HFFc6 (cell line): ENCODE results near the gene PRKG2. TPM values are rescaled to one million over a fixed set of nuclear protein-coding genes. Genes with fewer than 3 reads are reported as not detected.

ENCODE experiments used
- DNase-seq: peaks from one replicate; pipeline ENCODE4 v3.0.0-alpha.2; 2018
- H3K27ac Mint-ChIP-seq: 2 replicates; pipeline ENCODE4 v1.8.0; 2020; ENCODE audit warnings: mild to moderate bottlenecking, mixed read lengths
- H3K27me3 Mint-ChIP-seq: 2 replicates; pipeline ENCODE4 v1.8.0; 2021; ENCODE audit warnings: mild to moderate bottlenecking, moderate library complexity, mixed read lengths; ENCODE audit not compliant: insufficient read depth
- H3K36me3 Mint-ChIP-seq: 2 replicates; pipeline ENCODE4 v1.8.0; 2021; ENCODE audit warnings: low read depth, mixed read lengths
- H3K4me1 Mint-ChIP-seq: 2 replicates; pipeline ENCODE4 v1.8.0; 2020; ENCODE audit warnings: low read depth, mixed read lengths
- H3K4me3 Mint-ChIP-seq: 2 replicates; pipeline ENCODE4 v1.8.0; 2020; ENCODE audit warnings: mild to moderate bottlenecking, moderate library complexity, mixed read lengths
- H3K9me3 Mint-ChIP-seq: 2 replicates; pipeline ENCODE4 v1.8.0; 2020; ENCODE audit warnings: mild to moderate bottlenecking, mixed read lengths
- total RNA-seq, 6 experiments: library from RNA; stranded (reverse); fragmentation: NEBNext Ultra II Directional; extraction: Animal tissue kit (Norgen Biotek cat#: 25700); gene quantifications; 2 replicates in 1 of 6; 3 replicates in 5 of 6; pipeline ENCODE4 v1.2.3, GENCODE V29; 2021
- TF ChIP-seq, protein P1 (sequence below): fragments of 200-600 bp; sonication (generic); IDR thresholded peaks from 2 replicates; pipeline ENCODE4 v1.5.0; 2021; ENCODE audit warnings: antibody characterized with exemption, mild to moderate bottlenecking

Gene PRKG2
- total RNA-seq, 6 experiments from 2014 or later, result not detected

DNA sequence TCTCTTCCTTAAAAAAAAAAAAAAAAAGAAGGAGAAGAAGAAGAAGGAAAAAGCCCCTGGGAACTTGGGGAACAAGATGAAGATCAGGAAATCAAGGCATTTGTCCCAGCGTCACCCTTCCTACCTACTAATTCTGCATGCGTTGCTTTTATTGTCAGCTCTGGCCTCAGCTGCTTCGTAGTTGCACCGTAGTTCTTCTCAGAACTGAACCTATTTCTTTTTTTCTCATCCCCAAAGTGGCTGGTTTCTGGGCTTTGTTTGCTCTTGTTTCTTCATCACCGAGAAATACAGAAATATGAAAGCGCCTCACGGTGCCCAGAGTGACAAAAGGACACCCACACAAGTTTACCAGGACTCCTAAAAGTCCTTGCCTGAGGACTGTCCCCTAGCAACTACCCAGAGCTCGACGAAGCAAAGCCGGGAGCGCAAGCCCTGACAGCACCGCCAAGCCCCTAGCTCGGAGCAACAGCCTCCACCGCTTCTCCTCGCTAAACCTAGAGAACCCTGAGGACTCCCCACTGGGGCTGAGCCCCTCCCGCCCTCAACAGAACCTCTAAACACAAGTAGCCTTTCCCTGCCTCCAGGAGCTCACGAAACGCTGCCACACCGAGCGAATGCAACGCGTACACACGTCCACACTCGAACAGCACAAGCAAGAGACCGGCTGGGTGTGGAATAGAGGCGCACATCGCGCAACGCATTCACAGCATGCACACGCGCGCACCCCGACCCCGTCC is 710 bp downstream of the PRKG2 start:
- Mint-ChIP-seq H3K4me3 (no peak overlapping the region), H3K9me3 (peaks cover 6% of the 10 kb centered on the region), H3K27me3 (peaks cover 10% of the 10 kb centered on the region; the same call in 1 of the 2 replicates), H3K4me1 (no peaks in the 10 kb centered on the region), H3K36me3 (no peaks in the 10 kb centered on the region), H3K27ac (no peak overlapping the region)
- no peak for DNase-seq
- TF ChIP-seq, protein P1, sequence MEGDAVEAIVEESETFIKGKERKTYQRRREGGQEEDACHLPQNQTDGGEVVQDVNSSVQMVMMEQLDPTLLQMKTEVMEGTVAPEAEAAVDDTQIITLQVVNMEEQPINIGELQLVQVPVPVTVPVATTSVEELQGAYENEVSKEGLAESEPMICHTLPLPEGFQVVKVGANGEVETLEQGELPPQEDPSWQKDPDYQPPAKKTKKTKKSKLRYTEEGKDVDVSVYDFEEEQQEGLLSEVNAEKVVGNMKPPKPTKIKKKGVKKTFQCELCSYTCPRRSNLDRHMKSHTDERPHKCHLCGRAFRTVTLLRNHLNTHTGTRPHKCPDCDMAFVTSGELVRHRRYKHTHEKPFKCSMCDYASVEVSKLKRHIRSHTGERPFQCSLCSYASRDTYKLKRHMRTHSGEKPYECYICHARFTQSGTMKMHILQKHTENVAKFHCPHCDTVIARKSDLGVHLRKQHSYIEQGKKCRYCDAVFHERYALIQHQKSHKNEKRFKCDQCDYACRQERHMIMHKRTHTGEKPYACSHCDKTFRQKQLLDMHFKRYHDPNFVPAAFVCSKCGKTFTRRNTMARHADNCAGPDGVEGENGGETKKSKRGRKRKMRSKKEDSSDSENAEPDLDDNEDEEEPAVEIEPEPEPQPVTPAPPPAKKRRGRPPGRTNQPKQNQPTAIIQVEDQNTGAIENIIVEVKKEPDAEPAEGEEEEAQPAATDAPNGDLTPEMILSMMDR, result no peak

DNA sequence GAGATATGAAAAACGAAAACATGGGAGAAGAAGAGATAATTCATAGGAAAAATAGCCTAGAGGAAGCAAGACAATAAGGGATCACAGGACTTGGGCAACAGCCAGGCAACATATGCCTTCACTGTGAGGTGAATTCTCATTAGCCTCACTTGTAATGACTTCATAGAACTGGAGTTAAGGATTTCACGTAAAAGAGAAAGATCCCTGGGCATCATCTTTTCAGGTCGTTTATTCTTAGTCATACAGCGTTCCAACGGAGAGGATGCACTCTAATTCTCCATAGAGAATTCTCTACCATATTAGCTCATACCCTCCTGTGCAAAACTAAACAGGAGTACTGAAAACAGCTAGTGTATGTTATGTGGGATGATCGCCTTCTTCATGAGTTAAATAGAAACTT is 1.4 kb downstream of the PRKG2 start:
- TF ChIP-seq, protein P1, result no peak
- DNase-seq, result no peak
- H3K4me1 Mint-ChIP-seq, result no peaks in the 10 kb centered on the region
- no peak overlapping the region for H3K4me3 Mint-ChIP-seq
- H3K9me3 Mint-ChIP-seq, result no peaks in the 10 kb centered on the region; the same call in 1 of the 2 replicates
- H3K27ac Mint-ChIP-seq, result no peak overlapping the region
- no peaks in the 10 kb centered on the region for H3K36me3 Mint-ChIP-seq
- peaks cover 10% of the 10 kb centered on the region; the same call in 1 of the 2 replicates for H3K27me3 Mint-ChIP-seq

DNA sequence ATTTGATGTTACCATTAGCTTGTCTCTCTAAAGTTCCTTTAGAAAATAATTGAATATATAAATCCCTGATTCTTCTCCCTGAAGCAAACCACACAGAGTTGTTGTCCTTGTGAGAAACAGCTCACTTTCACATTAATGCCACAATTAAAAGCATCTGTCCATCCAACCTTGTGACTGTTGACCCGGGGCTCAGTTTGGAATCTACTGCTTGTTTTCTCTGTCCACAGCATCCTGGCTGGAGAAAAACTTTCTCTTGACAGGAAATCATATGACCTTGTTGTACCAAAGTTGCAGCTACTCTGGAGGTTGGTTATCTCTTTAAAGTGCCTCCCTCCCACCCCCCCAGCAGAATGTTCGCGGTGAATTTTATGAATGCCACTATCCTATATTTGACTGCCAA is 3.1 kb downstream of the PRKG2 start:
- TF ChIP-seq, protein P1, result no peak
- Mint-ChIP-seq H3K9me3 (no peaks in the 10 kb centered on the region; the same call in 1 of the 2 replicates), H3K27me3 (peaks cover 10% of the 10 kb centered on the region; the same call in 1 of the 2 replicates), H3K27ac (no peak overlapping the region), H3K4me3 (no peak overlapping the region), H3K4me1 (no peaks in the 10 kb centered on the region), H3K36me3 (no peaks in the 10 kb centered on the region)
- no peak for DNase-seq

DNA sequence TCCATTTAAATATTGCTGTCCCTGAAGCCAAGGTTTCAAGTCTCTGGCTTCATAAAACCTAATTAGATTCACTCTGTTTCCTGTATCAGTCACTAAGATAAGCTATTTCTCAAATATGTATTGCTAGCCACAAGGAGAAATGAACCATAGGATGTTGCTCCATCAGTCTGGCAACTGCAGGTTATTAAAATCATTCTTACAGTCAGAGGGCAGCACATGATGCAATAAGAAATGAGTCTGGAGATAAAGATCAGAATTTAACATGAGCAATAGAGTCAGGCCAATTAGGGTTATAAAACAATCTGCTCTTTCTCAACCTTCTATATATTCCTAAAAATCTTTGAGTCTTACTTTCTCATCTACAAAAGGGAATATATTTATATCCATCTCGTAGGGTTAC is 7.2 kb downstream of the PRKG2 start:
- TF ChIP-seq, protein P1, result no peak
- Mint-ChIP-seq H3K27me3 (no peaks in the 10 kb centered on the region), H3K36me3 (no peaks in the 10 kb centered on the region), H3K27ac (no peak overlapping the region), H3K4me3 (no peak overlapping the region), H3K9me3 (peaks cover 4% of the 10 kb centered on the region; the same call in 1 of the 2 replicates), H3K4me1 (no peaks in the 10 kb centered on the region)
- peak; percentile 38 for DNase-seq

DNA sequence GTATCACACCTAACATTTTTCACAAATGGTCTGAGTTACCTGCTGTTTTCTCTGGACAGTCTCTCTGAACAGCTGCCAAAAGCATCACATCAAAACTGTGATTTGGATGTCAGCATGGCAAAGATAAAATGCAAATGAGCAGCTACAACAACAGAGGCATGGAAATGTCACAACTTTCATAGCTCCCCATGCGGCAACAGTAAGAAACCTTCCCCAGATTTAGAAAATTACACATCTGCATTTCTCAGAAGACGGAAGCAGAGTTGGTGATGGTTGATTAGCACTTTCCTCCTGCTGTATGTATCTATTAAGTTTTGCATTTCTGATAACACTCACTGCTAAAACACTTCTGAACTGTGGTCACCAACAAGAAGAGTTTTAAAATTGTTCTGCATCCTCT is 9.7 kb downstream of the PRKG2 start:
- Mint-ChIP-seq H3K9me3 (peaks cover 4% of the 10 kb centered on the region; the same call in 1 of the 2 replicates), H3K27me3 (no peaks in the 10 kb centered on the region), H3K27ac (no peak overlapping the region), H3K4me3 (no peak overlapping the region), H3K36me3 (no peaks in the 10 kb centered on the region), H3K4me1 (no peaks in the 10 kb centered on the region)
- no peak for DNase-seq
- TF ChIP-seq, protein P1, result no peak
